ENCODE data around the gene SPINK7.

The SPINK7 gene

GRCh38 chr5:148364343-148364742 is 52.1 kb downstream of the SPINK7 start:
- no peak overlapping the region for H2BK12ac ChIP-seq (ENCODE audit: low read length)
- H3K27ac ChIP-seq (replicated peaks; ENCODE audit: low read length) = no peak overlapping the region
- no peak overlapping the region for H3K23ac ChIP-seq (ENCODE audit: low read depth, low read length, poor library complexity)
- H2BK15ac ChIP-seq (ENCODE audit: low read length) = no peak overlapping the region
- peaks cover 0 to 4% of the 10 kb centered on the region in 2 donors for H3K9me3 ChIP-seq (replicated peaks in 1 of 2; ENCODE audit: control insufficient read depth in 2 of 2, insufficient read depth in 1 of 2, low read depth in 1 of 2, low read length in 2 of 2)
- H2BK120ac ChIP-seq (ENCODE audit: low read depth, low read length) = no peak overlapping the region
- no peak overlapping the region for H3K4me2 ChIP-seq (ENCODE audit: insufficient read depth, low read length, poor library complexity, severe bottlenecking)
- no peak overlapping the region for H2BK5ac ChIP-seq (ENCODE audit: low read length)
- H3K4me1 ChIP-seq (ENCODE audit: control insufficient read depth in 2 of 2, insufficient read depth in 1 of 2, low read depth in 1 of 2, low read length in 2 of 2) = no peaks in the 10 kb centered on the region
- H3K14ac ChIP-seq (ENCODE audit: low read length) = no peak overlapping the region
- no peak overlapping the region for H3K4ac ChIP-seq (ENCODE audit: low read length)
- H2AK5ac ChIP-seq (ENCODE audit: low read depth, low read length) = no peak overlapping the region
- no peak overlapping the region for H2AFZ ChIP-seq (ENCODE audit: low read length)
- H3K79me1 ChIP-seq (ENCODE audit: low read depth, low read length) = no peaks in the 10 kb centered on the region
- DNase-seq (ENCODE audit: low spot score) = no peak
- no peak overlapping the region for H3K18ac ChIP-seq (ENCODE audit: low read length)
- H3K4me3 ChIP-seq (ENCODE audit: low read length in 2 of 2) = no peak overlapping the region
- no peak overlapping the region for H3K9ac ChIP-seq (ENCODE audit: low read depth, low read length, poor library complexity)
- no peaks in the 10 kb centered on the region for H3K27me3 ChIP-seq (ENCODE audit: control insufficient read depth in 3 of 3, insufficient read depth in 3 of 3, low read depth in 1 of 3, low read length in 3 of 3)
- H4K8ac ChIP-seq (ENCODE audit: low read depth, low read length) = no peak overlapping the region
- no peaks in the 10 kb centered on the region for H3K36me3 ChIP-seq (replicated peaks in 1 of 2; ENCODE audit: control insufficient read depth in 2 of 2, insufficient read depth in 2 of 2, low read length in 2 of 2)
- no peak overlapping the region for H4K91ac ChIP-seq (ENCODE audit: low read depth, low read length, poor library complexity)

All from neuronal stem cell (in vitro differentiated cells).